IMR-90 (cell line): ENCODE data around the gene NR1D1. TPM values are rescaled to one million over a fixed set of nuclear protein-coding genes. Genes with fewer than 3 reads are reported as not detected.

ENCODE experiments used
- ATAC-seq: fragments of 200-7000 bp; cut with Tn5 transposase; 2 replicates; pipeline ENCODE4 v1.9.1; 2020; ENCODE audit warnings: low read depth, mild to moderate bottlenecking, moderate library complexity
- BruUV-seq: library from RNA; stranded (reverse); fragments of 400-500 nt; replicated peaks from 2 replicates; lab custom pipeline; 2021; lab: Mats Ljungman, UMichigan
- CTCF ChIA-PET: fragments of 300-600 bp; formaldehyde crosslinking; extraction: SDS; loops from one replicate; lab custom pipeline; 2021; ENCODE audit warnings: antibody characterized with exemption; lab: Yijun Ruan, JAX
- POLR2A ChIA-PET: fragments of 300-600 bp; sonication (Branson Sonifier 250); formaldehyde crosslinking; loops from one replicate; lab custom pipeline; 2022; ENCODE audit warnings: antibody characterized with exemption; ENCODE audit not compliant: unreplicated experiment; lab: Charles Lee
- DNase-seq: peaks from one replicate; pipeline ENCODE4 v3.0.0; 2013
- H2AFZ ChIP-seq: replicated peaks from 2 replicates; pipeline ENCODE3; 2013; ENCODE audit warnings: low read length, mild to moderate bottlenecking; ENCODE audit not compliant: poor library complexity
- H2AK5ac ChIP-seq: 2 replicates; pipeline ENCODE4 v1.6.1; 2013; ENCODE audit warnings: low read depth, low read length, inconsistent platforms
- H2AK9ac ChIP-seq: replicated peaks from 2 replicates; pipeline ENCODE3; 2013; ENCODE audit warnings: mild to moderate bottlenecking, low read depth, low read length, moderate library complexity; ENCODE audit not compliant: poor library complexity
- H2BK120ac ChIP-seq: 2 replicates; pipeline ENCODE4 v1.6.1; 2013; ENCODE audit warnings: low read depth, low read length, inconsistent platforms
- H2BK15ac ChIP-seq: 3 replicates; pipeline ENCODE4 v1.6.1; 2013; ENCODE audit warnings: low read depth, low read length, inconsistent platforms
- H2BK20ac ChIP-seq: 2 replicates; pipeline ENCODE4 v1.6.1; 2013; ENCODE audit warnings: low read depth, mild to moderate bottlenecking, inconsistent platforms, low read length, moderate library complexity
- H2BK5ac ChIP-seq: 2 replicates; pipeline ENCODE4 v1.6.1; 2013; ENCODE audit warnings: mild to moderate bottlenecking, low read depth, low read length, inconsistent platforms; ENCODE audit not compliant: poor library complexity, severe bottlenecking
- H3K14ac ChIP-seq: replicated peaks from 2 replicates; pipeline ENCODE4 v1.6.1; 2013; ENCODE audit warnings: low read depth, low read length, inconsistent platforms
- H3K18ac ChIP-seq: 2 replicates; pipeline ENCODE4 v1.6.1; 2013; ENCODE audit warnings: low read depth, low read length, control low read depth
- H3K23ac ChIP-seq: 2 replicates; pipeline ENCODE4 v1.6.1; 2013; ENCODE audit warnings: low read depth, low read length, inconsistent platforms
- H3K27ac ChIP-seq: 2 replicates; pipeline ENCODE4 v1.5.1; 2013; ENCODE audit warnings: mild to moderate bottlenecking, control low read depth, low read length; ENCODE audit not compliant: insufficient read depth
- H3K27me3 ChIP-seq: 2 replicates; pipeline ENCODE4 v1.6.1; 2013; ENCODE audit warnings: low read length; ENCODE audit not compliant: control insufficient read depth, insufficient read depth
- H3K36me3 ChIP-seq: 2 replicates; pipeline ENCODE4 v1.6.1; 2013; ENCODE audit warnings: low read length, mixed read lengths; ENCODE audit not compliant: control insufficient read depth, insufficient read depth
- H3K4ac ChIP-seq: 2 replicates; pipeline ENCODE4 v1.6.1; 2013; ENCODE audit warnings: low read depth, low read length, inconsistent platforms
- H3K4me1 ChIP-seq: 2 replicates; pipeline ENCODE4 v1.6.1; 2013; ENCODE audit warnings: low read length, mixed read lengths; ENCODE audit not compliant: control insufficient read depth, insufficient read depth
- H3K4me2 ChIP-seq: 2 replicates; pipeline ENCODE4 v1.6.1; 2013; ENCODE audit warnings: low read depth, mild to moderate bottlenecking, control low read depth, low read length, moderate library complexity
- H3K4me3 ChIP-seq: 2 replicates; pipeline ENCODE4 v1.5.1; 2013; ENCODE audit warnings: low read depth, mild to moderate bottlenecking, control low read depth, low read length, moderate library complexity; ENCODE audit not compliant: insufficient read depth
- H3K56ac ChIP-seq: 2 replicates; pipeline ENCODE4 v1.6.1; 2013; ENCODE audit warnings: low read length, inconsistent platforms; ENCODE audit not compliant: insufficient read depth; ENCODE audit errors: extremely low read depth
- H3K79me1 ChIP-seq, 2 experiments: 2 replicates each; pipeline ENCODE4 v1.6.1; 2013; ENCODE audit warnings: low read length in 2 of 2, inconsistent platforms in 1 of 2, low read depth in 1 of 2
- H3K9ac ChIP-seq: 2 replicates; pipeline ENCODE4 v1.6.1; 2013; ENCODE audit warnings: low read depth, low read length, control low read depth
- H3K9me1 ChIP-seq: 2 replicates; pipeline ENCODE4 v1.6.1; 2013; ENCODE audit warnings: low read length, inconsistent platforms; ENCODE audit not compliant: insufficient read depth
- H3K9me3 ChIP-seq: 2 replicates; pipeline ENCODE4 v1.6.1; 2013; ENCODE audit warnings: low read length; ENCODE audit not compliant: control insufficient read depth, insufficient read depth
- H4K20me1 ChIP-seq: 2 replicates; pipeline ENCODE4 v1.6.1; 2013; ENCODE audit warnings: low read length, inconsistent platforms; ENCODE audit not compliant: insufficient read depth
- H4K5ac ChIP-seq: 2 replicates; pipeline ENCODE4 v1.6.1; 2013; ENCODE audit warnings: mild to moderate bottlenecking, low read depth, low read length, control low read depth
- H4K8ac ChIP-seq, 2 experiments: 2 replicates each; pipeline ENCODE4 v1.6.1; 2013; ENCODE audit warnings: low read depth in 2 of 2, low read length in 2 of 2, control low read depth in 1 of 2, inconsistent platforms in 1 of 2
- H4K91ac ChIP-seq: 2 replicates; pipeline ENCODE4 v1.6.1; 2013; ENCODE audit warnings: low read depth, low read length, inconsistent platforms; ENCODE audit not compliant: insufficient read depth
- BHLHE40 ChIP-seq: fragments of 150-350 bp; IDR thresholded peaks from 2 replicates; pipeline ENCODE4 v1.6.1; 2016; ENCODE audit warnings: mild to moderate bottlenecking, low read depth, low read length
- CEBPB ChIP-seq: IDR thresholded peaks from 2 replicates; pipeline ENCODE4 v1.6.1; 2012; ENCODE audit warnings: low read depth, low read length, improper control_type of control experiment
- CHD1 ChIP-seq: IDR thresholded peaks from 2 replicates; pipeline ENCODE4 v1.6.1; 2012; ENCODE audit warnings: low read depth, low read length, improper control_type of control experiment
- FOS ChIP-seq: fragments of 150-350 bp; IDR thresholded peaks from 2 replicates; pipeline ENCODE4 v1.6.1; 2016; ENCODE audit warnings: low read depth, low read length
- MXI1 ChIP-seq: IDR thresholded peaks from 2 replicates; pipeline ENCODE4 v1.6.1; 2012; ENCODE audit warnings: low read depth, mild to moderate bottlenecking, low read length, moderate library complexity, borderline replicate concordance
- RAD21 ChIP-seq: IDR thresholded peaks from 2 replicates; pipeline ENCODE4 v1.6.1; 2012; ENCODE audit warnings: low read length, improper control_type of control experiment
- RCOR1 ChIP-seq: IDR thresholded peaks from 2 replicates; pipeline ENCODE4 v1.6.1; 2012; ENCODE audit warnings: mild to moderate bottlenecking, low read length, improper control_type of control experiment; ENCODE audit not compliant: insufficient replicate concordance
- WGBS, 2 experiments: methylation state at CpG; one replicate each; pipeline versions ENCODE4 v1.1.5 to v1.1.7; 2013; ENCODE audit warnings: missing lambda C conversion rate in 2 of 2; ENCODE audit not compliant: insufficient read length in 1 of 2; ENCODE audit errors: extremely low coverage in 2 of 2; 5-methylcytosine and 5-hydroxymethylcytosine counted together
- dilution Hi-C: fragments of 300-500 bp; cut with HindIII; formaldehyde crosslinking; loops from one replicate; pipeline ENCODE4 v1.14.3; 2018; ENCODE audit warnings: low sequenced_read_pairs; ENCODE audit not compliant: unreplicated experiment
- in situ Hi-C: fragments of 300-500 bp; cut with MboI; formaldehyde crosslinking; loops from 3 replicates; pipeline ENCODE4 v1.14.3; 2019; ENCODE audit warnings: low sequenced_read_pairs, inconsistent platforms, mixed read lengths
- intact Hi-C: fragments of 100-400 bp; cut with micrococcal nuclease; formaldehyde crosslinking; loops from 2 replicates; pipeline ENCODE4 v1.10.0; 2022
- polyA plus RNA-seq, 3 experiments: library from polyadenylated mRNA; depleted of rRNA; stranded (reverse); fragments of >200 nt; gene quantifications; 2 replicates each; pipeline ENCODE4 v1.2.3, GENCODE V29; 2012; ENCODE audit warnings: low replicate concordance in 1 of 3
- total RNA-seq: library from RNA; depleted of rRNA; stranded (reverse); fragments of >200 nt; gene quantifications from 2 replicates; pipeline ENCODE4 v1.2.3, GENCODE V29; 2012

NR1D1 gene
- total and polyA plus RNA-seq, 2 of the 4 experiments (the other 2 are of a cell fraction), result 0.36 to 7.2 TPM

DNA sequence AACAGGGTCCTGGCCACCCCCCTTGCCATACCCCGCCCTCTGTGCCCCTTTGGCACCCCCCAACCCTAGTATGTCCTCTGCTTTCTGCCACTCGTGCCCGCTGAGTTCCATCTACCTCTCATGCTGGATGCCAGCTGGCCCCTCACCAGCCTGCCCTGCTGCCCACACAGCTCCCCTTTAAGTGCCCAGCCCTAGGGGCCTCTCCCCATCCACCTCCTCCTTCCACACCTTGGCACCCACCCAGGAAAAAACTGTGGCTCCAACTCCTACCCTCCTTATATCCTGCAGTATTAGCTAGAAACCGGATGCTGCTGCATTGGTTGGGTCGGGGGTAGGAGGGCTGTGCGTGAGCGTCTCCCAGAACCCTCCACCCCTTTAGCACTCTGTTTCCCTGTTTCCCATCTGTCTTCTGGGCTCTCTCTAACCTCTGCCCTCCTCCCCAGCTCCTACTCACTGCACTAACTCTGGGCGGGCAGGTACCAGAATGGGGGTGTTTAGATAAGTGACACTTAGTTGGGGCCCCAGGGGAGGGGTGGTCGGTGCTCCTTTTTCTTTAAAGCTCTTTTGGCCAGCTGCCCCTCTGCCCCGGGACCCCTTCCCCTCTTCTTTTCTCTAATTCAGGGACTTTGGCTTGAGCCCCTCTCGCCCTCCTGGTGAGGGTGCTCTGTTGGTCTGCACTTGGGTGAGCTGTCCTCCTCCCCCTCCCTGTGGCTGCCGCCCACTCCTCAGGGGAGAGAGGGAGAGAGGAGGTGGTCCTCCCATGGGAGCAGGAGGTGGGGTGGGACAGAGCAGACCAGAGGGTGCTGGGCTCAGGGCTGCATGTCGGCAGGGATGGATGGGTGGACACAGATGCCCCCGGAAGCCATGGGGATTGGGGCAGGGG is 9.9 kb downstream of the NR1D1 start:
- no peak overlapping the region for H3K14ac ChIP-seq
- H3K9me1 ChIP-seq, result no peaks in the 10 kb centered on the region
- no peak overlapping the region for H2BK20ac ChIP-seq
- no peak overlapping the region for H3K9ac ChIP-seq
- TF ChIP-seq BHLHE40 (no peak), CEBPB (no peak), RAD21 (no peak), MXI1 (no peak), CHD1 (no peak), FOS (no peak), RCOR1 (no peak)
- peaks cover 70% of the 10 kb centered on the region for H3K36me3 ChIP-seq
- H4K8ac ChIP-seq, result no peak overlapping the region
- H3K23ac ChIP-seq, result no peak overlapping the region
- H4K91ac ChIP-seq, result no peak overlapping the region
- no peak overlapping the region for H2AFZ ChIP-seq
- in situ Hi-C loops, result no loop called here
- ATAC-seq, result no peak
- dilution Hi-C loops, result no loop called here
- CTCF ChIA-PET, result no interaction called here
- WGBS, 2 experiments, result 67% methylated on average over 4 of the region's 14 CpGs; no CpG with 5 or more reads in 1 of the 2 experiments
- peaks cover 0 to 8% of the 10 kb centered on the region in 2 experiments; a peak in 1 of 4 replicates for H3K79me1 ChIP-seq
- DNase-seq, result no peak
- H3K18ac ChIP-seq, result no peak overlapping the region
- no peak overlapping the region for H3K4me3 ChIP-seq
- no peak overlapping the region for H3K27ac ChIP-seq
- peaks cover 5% of the 10 kb centered on the region; the same call in 1 of the 2 replicates for H3K4me1 ChIP-seq
- no peak overlapping the region for H3K56ac ChIP-seq
- no TSS peak for BruUV-seq
- intact Hi-C loops, result no loop called here
- no peak overlapping the region for H2BK5ac ChIP-seq
- H4K20me1 ChIP-seq, result peaks cover 6% of the 10 kb centered on the region; the same call in 1 of the 2 replicates
- H3K9me3 ChIP-seq, result no peaks in the 10 kb centered on the region
- no peak overlapping the region for H3K4ac ChIP-seq
- no peak overlapping the region for H2AK5ac ChIP-seq
- H3K27me3 ChIP-seq, result no peaks in the 10 kb centered on the region
- no peak overlapping the region for H2BK120ac ChIP-seq
- no peak overlapping the region for H2BK15ac ChIP-seq
- no peak overlapping the region for H3K4me2 ChIP-seq
- POLR2A ChIA-PET, result no interaction called here
- H2AK9ac ChIP-seq, result peak overlapping the region; percentile 73
- no peak overlapping the region for H4K5ac ChIP-seq
